Measurements from ENCODE around the gene RAD51AP1.
A peak's percentile ranks its signal among the peaks of the same experiment; 100 is the strongest.
"Not testable (repeated sequence)": the region's sequence is repeated elsewhere in the genome, so short reads cannot be mapped to it uniquely, and the experiment has no call there.

Gene RAD51AP1, protein sequence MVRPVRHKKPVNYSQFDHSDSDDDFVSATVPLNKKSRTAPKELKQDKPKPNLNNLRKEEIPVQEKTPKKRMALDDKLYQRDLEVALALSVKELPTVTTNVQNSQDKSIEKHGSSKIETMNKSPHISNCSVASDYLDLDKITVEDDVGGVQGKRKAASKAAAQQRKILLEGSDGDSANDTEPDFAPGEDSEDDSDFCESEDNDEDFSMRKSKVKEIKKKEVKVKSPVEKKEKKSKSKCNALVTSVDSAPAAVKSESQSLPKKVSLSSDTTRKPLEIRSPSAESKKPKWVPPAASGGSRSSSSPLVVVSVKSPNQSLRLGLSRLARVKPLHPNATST

DNA sequence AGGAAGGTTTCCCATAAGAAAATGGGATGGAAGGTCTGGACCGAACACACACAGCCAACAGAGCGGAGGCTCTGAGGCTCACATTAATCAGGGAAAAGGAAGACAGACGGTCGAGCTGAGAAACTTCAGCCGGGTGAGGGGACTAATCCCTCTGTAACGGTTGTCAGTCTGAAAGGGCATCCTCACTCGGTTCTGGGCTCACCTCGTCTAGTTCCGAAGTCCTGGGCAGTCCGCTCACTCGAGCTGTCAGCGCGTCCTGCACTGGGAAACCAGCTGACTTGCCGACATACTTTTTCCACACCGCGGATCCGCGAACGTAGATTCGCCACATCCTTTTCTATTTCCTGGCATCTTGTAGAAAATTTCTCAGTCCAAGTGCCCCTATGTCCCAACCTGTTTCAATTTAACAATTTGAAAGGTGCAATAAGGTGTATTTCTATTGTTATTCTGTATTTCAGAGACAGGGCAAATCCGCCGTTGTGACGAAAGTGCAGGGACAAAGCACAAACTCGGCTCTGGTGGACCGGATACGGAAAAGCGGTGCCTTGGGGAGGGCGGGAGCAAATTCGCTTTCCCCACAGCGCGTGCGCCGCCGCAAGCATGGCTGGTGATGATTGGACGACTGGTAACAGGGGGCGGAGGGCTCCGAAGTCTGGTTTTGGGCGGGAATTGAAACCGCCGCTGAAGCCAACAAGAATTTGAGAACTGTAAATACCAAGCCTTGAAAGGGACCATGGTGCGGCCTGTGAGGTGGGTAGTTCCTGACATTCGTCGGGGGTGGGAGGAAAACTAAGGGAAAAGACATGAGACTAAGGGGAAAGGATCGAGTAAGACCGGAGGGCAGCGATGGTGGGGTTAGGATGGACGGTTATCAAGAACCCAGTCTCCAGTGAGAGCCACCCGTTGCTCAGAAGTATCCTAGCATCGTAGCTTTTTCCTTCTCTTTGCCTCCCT, at the start of gene RAD51AP1:
Gene RAD51AP1, plus strand, starts transcription at position 684 of the 954 bp plus-strand sequence. Its CDS starts 50 bp downstream, at position 734.
- peak; percentile 99 for FAIRE-seq

DNA sequence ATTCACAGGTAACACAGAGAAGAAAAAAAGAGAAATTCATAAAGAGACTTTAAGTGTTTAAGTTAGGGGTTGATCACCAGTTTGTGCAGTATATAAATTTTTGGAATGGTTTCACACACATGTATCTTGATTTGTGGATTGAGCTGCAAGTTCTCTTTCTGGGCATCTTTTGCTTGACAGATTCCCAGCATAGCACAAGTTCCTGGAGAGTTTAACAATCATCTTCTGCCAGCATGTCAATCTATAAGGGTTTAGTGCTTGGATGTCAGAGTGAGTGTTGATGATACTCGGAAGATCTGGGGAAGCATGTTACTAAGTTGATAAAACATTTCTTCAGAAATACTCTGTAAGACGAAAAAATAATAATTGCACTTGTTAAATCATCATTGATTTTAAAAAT, 49.1 kb upstream of the RAD51AP1 start:
- FAIRE-seq = no peak

DNA sequence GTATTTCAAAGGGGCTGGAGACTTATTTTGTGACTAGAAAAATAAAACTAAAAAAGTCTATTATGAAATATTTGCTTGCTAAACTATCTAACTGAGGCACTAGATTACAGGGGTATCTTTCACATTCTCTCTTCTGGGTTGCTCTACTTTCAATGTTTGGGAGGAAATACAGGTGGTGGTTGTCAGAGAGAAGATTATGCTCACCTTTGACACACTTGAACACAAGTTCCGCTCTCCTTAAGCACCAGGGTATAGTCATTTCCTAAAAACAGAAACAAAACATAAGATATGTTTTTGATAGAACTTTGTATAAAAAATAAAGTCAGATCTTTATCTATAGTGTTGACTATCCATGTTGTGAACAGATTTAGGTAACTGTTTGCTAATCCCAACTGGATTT, 47.7 kb upstream of the RAD51AP1 start:
- FAIRE-seq = no peak

DNA sequence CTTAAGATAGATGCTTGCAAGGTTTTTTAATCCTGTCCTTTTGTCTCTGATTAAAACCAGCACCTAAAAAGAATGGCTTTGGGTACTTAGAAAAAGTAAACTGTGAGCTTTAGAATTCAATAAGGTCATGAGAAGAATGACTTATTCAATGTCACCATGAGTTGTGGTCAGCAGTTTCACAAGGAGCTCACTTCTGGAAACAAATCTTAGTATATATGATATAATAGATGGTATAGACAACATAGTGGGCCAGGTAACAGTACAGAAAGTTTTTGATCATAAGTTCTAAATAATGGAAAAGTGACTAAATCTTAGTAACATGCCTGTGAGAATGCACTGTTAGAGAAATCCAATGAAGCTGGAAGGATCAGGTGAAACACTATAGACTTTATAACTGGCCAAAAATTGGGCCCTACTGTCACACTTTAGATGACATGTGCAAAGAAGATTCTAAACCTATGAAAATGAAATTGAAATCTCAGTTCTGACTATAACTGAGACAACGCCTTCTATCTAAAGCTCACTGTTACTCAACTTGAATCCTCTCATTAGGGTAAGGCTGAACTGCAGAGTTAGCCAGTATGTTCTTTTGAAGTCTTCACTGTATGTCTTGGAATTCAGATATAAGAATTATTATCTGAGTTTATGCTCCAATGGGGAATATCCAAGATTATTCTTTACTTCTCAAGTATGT, 42.4 kb upstream of the RAD51AP1 start:
- FAIRE-seq = no peak

DNA sequence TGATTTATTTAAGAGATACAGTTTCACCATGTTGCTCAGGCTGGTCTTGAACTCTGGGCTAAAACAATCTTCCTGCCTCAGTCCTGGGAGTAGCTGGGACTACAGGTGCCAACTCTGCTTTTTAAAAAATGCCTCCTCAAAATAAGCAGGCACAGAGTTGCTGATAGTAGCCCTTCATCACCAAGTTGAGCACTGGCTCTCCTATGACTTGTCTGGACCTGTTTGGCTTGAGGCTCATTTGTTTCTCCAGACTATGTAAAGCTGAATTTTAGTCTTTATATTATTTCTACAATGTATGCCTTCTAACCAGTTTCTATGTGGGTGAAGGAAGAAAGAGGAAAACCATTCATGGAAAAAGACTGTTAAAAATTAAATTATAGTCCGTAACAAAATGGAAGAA, 39.5 kb upstream of the RAD51AP1 start:
- FAIRE-seq = no peak

DNA sequence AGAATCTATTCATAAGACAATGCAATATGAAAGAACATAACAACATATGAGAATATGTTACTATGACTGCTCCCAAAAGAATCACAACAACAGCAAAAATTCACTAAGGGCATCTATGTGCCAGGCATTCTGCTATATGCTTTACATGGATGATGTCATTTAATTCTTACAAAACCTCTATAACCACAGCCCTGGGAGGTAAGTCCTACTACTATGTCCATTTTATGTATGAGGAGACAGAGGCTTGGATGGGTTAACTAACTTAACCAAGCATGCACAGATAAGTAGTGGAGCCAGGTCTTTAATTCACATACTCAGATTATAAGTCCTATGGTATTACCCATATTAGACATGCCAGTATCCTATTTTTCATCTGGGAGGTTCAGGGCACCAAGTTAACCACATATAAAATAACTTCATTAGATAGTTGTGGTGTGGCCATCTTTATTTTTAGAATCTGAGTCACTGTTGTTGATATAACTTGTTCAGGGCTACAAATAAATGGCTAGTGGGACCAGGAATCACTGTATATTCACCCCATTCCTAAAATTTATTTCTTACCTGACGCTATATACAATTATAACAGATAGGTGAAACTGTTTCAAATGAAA, 33.2 kb upstream of the RAD51AP1 start:
- FAIRE-seq = no peak

DNA sequence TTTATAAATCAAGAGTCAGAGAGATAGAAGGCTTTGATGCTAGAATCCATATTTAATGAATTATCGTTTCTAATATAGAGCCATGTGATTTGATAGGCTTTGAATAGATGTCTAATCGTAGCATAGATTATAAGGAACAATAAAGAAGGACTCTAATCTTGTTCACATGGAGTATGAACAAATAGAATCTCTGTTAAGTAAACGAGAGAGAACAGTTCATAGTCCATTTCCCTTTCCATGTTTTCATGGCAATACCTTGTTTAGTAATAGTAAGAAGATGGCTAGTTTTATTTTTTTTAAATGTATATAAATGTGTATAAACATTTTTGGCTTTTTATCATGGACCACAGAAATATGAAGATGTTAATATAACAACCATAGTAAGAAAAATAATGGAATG, 32.3 kb upstream of the RAD51AP1 start:
- FAIRE-seq = no peak

DNA sequence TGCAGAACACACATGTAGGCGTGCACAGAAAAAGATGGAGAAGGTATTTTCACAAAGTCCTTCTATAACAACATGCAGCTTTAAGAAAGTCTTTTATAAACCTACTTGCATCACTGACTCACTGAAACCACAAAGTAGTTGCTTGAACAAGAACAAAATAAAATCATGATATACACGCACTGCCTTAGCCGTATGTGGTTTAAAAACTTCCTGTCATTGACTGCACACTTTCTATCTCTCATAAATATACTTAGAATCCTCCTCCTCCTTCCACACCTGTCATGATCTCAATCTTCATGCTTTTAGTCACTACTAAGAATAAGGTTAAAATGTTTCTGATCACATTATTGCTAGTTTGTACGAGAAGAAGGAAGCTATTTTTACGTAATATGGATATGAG, 31.8 kb upstream of the RAD51AP1 start:
- FAIRE-seq = no peak

DNA sequence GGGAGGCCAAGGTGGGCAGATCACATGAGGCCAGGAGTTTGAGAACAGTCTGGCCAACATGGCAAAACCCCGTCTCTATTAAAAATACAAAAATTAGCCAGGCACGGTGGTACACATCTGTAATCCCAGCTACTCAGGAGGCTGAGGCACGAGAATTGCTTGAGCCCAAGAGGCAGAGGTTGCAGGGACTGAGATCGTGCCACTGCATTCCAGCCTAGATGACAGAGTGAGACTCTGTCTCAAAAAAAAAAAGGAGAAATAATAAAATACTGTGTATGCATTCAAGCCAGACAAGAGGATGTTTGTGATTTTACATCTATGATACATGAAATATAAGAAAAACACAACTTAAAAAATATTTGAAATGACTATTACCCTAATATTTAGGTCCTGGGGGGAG, 30.2 kb upstream of the RAD51AP1 start:
- FAIRE-seq = not testable (repeated sequence)

DNA sequence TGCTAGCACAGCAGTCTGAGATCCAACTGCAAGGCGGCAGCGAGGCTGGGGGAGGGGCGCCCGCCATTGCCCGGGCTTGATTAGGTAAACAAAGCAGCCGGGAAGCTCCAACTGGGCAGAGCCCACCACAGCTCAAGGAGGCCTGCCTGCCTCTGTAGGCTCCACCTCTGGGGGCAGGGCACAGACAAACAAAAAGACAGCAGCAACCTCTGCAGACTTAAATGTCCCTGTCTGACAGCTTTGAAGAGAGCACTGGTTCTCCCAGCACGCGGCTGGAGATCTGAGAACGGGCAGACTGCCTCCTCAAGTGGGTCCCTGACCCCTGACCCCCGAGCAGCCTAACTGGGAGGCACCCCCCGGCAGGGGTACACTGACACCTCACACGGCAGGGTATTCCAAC, 29.4 kb upstream of the RAD51AP1 start:
- FAIRE-seq = not testable (repeated sequence)

DNA sequence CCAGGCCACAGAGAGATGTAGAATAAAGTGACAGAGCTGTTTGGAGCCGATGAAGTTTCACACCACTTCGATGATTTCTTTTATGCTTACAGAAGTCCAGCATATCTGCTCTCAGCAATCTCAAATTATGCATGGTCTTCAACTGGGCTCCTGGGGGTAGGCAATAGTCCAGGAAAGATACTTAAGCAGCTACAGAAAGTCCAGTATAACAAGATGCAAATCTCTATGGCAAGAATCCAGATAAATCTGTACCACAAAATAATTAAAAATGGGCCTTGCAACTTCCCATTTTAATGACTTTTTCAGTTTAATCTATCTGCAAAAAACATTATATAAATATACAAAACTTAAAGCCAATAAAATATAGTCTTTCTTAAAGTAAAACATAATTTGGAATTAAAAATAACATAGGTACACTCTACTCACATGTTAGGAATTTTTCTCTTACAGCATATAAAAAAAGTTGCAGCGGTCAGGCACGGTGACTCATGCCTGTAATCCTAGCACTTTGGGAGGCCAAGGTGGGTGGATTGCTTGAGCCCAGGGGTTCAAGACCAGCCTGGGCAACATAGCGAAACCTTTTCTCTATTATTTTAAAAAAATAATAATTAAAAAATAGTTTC, 20.5 kb upstream of the RAD51AP1 start:
- no peak for FAIRE-seq

DNA sequence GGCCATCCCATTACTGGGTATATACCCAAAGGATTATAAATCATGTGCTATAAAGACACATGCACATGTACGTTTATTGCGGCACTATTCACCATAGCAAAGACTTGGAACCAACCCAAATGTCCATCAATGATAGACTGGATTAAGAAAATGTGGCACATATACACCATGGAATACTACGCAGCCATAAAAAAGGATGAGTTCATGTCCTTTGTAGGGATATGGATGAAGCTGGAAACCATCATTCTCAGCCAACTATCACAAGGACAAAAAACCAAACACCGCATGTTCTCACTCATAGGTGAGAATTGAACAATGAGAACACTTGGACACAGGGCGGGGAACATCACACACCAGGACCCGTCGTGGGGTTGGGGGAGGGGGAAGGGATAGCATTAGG, 15.2 kb upstream of the RAD51AP1 start:
- not testable (repeated sequence) for FAIRE-seq

DNA sequence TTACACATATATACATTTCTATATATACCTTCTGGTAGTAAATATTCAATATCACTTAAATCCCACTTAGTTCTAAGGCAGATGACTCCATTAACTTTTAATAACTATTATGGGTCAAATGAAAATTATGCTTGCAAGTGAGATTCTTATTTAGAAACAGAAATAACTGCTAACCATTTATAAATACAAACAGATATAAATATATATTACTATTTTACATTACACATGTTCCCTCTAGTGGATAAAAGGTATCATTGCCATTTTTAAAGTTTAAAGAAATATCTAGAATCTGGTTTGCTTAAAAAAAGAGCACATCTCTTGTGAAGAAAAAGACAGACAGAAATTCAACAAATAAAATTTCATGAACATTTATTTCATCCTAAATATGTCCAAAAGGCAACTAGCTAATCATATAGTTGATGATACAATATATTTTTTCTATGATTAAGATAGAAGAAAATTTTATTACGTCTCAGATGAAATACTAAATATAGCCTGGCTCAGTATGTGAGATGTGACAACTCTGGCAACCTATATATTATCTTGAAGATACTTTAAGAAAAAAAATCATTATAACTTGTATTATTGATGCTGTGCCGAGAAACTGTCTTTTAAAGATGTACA, 11.7 kb upstream of the RAD51AP1 start:
- peak; percentile 99 for FAIRE-seq

DNA sequence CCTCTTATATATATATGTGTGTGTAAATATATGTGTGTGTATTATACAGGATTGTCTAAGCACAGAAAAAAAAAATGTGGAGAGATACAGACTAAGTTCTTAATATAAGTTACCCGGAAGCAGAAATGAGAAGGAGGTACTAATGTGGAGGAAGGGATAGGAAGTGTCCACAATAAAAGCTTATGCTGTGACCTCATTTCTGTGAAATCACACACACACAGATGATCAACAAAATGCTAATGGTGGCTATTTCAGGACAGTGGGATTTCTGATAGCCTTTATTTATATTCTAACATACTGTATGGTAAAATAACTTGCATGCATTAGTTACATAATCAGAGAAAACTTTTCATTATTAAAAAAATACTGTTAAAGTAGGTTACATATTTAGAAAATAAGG, 8.5 kb upstream of the RAD51AP1 start:
- no peak for FAIRE-seq

DNA sequence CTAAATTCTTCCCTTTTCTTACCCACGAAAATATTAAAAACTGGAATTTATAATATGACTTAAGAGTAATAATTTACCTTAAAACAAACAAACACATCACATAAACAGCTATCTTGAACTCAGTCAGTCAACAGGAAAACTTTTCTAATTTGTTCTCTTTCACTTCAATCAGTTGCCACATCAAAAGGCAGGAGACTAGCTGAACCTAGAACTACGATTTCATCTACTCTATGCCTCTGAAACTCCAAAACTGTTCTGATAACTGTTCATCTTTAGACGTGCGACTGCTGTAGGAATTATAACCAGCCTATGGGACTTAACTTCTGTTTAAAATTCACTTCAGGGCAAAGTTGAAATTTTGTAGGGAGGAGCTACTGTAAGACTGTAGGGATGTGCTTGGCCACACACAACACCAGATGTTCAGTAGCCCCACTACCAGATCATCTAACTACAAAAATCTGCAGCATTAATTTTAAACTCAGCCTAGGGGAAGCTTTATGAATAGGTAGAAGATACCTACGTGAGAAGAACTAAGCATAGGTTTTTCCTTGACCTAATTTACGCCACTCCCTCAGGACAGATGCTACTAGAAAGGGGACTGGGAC, 7.6 kb upstream of the RAD51AP1 start:
- FAIRE-seq = no peak

DNA sequence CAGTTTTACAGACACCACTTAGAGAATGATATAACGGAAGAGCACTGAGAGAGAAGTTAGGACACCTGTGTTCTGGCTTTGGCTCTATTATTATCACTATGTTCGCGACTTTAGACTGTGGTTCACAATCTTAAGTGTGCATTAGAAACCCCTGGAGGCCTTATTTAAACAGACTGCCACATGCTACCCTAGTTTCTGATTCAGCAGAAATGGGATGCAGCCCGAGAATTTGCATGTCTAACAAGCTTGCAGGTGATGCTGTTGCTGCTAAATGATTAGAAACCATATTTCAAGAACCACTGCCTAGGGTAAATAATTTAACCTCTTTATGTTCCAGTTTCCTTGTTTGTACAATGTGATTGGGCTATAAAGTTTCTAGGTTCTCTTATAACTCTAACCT, 3.6 kb upstream of the RAD51AP1 start:
- FAIRE-seq = no peak

DNA sequence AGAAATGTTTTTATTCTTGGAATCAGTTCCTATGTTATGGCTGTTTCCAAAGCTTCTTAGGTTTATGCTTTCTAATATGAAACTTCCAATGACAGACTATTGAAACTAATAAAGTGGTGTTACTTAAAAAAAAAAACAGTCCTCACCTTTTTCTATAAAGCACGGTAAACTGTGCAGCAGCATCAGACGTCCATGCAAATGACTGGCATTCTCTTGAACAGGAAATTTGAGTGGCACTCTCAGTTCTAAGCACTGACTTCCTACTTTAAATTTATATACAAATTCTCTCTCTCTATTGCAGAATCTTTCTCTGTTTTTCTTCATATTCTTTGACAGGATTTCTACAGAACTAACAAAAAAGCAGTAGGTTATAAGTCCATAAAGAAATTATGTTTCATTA, 2.8 kb upstream of the RAD51AP1 start:
- FAIRE-seq = no peak

DNA sequence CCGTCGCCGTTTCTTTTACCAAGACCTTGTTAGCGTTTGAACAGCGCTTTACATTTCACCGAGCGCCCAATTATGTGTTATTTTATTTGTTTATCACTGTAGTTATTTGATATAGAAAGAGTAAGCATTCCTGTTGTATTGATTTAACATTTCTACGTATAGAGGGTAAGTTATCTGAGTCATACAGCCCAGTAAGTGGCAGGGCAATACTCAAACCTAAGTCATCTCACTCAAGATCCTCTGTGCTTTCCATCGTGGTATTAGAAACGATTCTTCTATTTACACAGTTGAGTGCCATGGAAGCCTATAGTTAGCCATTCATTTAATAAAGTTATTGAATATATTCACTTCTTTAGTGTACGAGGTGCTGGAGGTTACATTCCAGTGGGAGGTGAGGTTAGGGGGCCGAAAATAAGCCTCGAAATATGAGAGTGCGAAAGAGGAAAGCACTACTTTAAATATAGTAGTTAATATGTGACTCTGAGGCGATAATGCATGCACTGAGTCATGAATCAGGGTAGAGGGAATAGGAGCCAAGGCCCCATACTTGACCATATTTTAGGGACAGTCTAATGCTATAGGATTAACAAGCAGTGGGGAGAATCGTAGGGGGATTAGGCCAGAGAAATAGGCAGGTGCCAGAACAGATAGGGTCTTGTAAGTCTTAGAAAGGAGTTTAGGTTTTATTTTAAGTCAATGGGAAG, 629 bp downstream of the RAD51AP1 start:
- FAIRE-seq = no peak

DNA sequence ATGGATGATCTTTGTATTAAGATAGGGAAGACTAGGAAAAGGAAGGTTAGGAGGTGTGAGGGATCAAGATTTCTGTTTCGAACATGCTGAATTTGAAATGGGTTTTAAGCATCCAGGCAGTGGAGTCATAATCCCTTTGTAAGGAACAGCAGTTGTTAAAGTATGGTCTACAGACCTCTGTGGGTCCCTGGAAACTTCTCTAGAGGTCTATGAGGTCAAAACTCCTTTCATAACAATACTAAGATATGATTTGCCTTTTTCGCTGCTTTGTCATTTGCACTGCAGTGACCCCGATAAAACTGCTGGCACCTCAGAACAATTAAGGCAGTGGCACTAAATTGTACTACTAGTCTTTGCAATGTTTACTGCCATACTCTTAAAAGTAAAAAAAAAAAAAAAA, 1.5 kb downstream of the RAD51AP1 start:
- FAIRE-seq = no peak

DNA sequence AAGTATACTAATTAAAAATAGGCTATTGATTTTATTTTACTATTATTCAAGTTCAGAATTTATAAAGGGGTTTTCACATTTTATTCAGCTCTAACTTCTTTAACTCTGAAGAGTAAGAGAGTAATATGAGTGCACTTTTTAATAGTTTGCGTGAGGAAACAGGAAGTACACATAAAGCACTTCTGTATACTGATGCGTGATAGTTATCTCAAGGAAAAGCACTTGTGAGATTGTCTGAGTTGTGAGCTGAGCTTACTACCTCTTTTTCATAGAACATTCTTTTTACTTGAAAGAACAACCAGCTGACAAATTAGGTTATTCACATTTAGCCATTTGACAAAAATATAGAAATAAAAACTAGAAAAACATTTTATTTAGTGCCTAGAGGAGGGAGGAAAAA, 1.9 kb downstream of the RAD51AP1 start:
- no peak for FAIRE-seq

DNA sequence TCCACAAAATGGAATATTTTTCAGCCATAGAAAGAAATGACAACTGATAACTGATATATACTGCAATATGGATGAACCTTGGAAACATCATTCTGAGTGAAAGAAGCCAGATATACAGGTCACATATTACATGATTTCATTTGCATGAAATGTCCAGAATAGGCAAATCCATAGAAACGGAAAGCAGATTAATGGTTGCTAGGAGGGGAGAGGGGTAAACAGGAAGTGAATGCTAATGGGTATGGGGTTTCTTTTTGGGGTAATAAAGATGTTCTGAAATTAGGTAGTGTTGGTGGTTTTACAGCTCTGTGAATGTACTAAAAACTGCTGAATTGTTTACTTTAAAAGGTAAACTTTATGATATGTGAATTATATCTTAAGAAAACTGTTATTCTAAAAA, 6.5 kb downstream of the RAD51AP1 start:
- no peak for FAIRE-seq
